NCI-H2029 treated with DMSO at 0.1 percent for 48 hours (cell line): ENCODE results near the gene LBH.

Experiments
- DNase-seq: peaks from one replicate; lab custom pipeline; 2025; lab: John Stamatoyannopoulos, UW

LBH gene

GRCh38 chr2:30231212-30231995, at the start of gene LBH:
Gene LBH (plus strand): TSS chr2:30231534. CDS start chr2:30231739, 205 bp downstream.
- DNase-seq, result peak; percentile 2

- DNase-seq, result no peak
Measured at GRCh38 chr2:30184035-30184434, 47.3 kb upstream of the LBH start.

DNA sequence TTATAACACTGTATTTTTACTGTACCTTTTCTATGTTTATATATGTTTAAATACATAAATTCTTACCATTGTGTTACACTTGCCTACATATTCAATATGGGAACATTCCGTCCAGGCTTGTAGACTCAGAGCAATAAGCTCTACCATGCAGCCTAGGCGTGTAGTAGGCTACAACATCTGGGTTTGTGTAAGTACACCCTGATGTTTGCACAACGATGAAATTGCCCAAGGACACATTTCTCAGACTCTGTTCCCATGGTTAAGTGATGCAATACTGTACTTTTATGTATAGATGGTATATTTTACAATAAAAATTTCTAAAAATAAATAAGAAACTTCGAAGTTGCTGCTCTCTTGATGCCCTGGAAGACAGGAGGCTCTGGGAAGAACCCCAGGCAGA, 46.2 kb upstream of the LBH start:
- no peak for DNase-seq

DNA sequence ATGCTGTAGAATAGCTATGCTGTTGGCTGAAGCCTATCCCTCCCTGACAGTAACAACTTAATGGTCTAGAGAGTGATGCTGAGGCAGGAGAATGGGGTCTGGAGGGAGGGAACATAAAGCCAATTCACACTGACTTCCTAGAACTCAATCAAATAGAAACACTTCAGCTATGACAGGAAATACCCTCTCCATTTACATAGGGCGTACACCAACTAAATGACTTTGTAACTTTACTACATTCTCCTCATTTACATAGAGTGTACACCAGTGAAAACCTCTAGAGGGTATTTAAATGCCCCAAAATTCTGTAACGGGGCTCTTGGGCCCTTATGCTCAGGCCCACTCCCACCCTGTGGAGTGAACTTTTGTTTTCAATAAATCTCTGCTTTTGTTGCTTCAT, 43.0 kb upstream of the LBH start:
- no peak for DNase-seq

GRCh38 chr2:30190637-30191036, 40.7 kb upstream of the LBH start:
- no peak for DNase-seq

DNA sequence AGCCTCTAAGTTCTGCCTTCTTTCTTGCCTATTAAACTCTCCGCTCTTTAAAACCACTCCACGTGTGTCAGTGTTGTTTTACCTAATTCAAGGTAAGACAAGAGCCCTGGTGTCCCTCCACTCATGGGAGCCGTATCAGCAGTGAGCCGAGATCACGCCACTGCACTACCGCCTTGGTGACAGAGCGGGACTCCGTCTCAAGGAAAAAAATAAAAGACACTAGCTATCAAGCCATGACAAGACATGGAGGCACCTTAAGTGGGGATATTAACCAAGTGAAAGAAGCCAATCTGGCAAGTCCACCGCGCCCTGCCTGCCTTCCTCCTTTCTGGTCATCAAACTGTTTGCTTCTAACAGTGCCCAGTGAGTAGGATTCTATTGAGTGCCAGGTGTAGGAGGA, 40.2 kb upstream of the LBH start:
- DNase-seq, result no peak

GRCh38 chr2:30191819-30192271, 39.5 kb upstream of the LBH start:
- no peak for DNase-seq

- no peak for DNase-seq
Measured at GRCh38 chr2:30192314-30192713, 39.0 kb upstream of the LBH start.

DNA sequence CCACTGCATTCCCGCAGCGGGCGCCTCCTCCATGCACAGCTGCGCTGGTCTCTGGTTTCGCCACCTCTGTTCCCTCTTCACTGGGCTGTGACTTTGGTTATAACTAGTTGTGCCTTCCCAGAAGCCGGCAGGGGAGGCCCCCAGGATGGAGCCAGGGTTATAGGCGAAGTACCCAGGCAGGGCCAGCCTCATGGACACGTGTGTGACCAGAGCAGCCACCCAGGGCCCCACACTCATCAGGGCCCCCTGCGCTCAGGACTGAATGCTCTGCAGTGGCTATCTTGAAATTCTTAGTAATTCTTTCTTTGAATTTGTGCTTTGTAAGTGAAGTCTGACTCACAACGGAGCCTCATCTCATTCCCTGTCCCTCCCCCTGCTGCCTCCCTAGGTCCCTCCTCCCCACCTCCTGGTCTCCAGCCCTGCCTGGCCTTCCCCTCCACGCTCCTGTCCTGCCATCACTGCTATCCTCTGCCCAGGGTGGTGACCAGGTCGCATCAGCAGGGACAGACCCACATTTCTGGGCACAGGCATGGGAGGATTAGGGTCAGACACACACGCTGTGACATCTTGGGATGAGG, 38.1 kb upstream of the LBH start:
- no peak for DNase-seq

DNA sequence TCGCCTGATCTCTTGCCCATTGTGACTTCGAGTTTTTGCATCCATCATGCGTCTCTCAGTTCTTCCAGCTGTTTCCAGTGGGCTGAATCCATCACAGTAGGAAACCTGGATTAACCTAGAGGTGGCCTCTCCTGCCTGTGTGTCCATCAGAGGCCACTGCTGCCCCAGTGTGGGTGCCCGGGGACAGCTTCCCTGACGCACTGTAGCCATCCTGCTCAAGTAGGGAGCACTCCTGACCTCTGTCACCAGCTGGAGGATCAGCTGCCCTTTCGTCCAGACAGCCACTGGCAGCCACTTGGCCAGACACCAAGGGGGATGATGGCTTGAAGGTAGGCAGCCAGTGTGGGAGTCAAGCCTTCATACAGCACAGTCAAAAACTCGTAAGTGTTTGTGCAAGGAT, 36.9 kb upstream of the LBH start:
- no peak for DNase-seq

GRCh38 chr2:30195016-30195415, 36.3 kb upstream of the LBH start:
- no peak for DNase-seq

DNA sequence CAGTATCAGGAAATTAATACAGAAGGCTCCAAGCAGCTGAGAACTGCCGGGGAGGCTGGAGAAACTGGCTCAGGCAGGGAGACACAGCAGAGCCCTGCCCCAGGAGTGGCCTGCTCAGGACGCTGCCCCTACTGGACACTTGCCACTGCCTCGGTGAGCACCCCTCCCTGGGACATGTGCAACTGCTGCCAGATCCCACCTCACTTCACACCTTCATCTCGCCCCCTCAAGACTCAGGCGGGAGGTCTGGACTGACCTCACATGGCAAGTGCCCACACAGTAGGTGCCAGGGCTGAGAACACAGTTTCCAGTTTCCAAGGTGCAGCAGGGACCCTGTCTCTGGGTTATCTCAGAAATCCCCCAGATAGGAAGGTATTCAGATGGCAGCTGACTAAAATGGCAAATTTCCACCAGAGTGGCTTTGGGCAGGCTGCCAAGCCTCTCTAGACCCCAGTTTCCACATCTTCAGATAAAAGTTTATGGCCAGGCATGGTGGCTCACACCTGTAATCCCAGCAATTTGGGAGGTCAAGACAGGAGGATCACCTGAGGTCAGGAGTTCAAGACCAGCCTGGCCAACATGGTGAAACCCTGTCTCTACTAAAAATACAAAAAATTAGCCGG, 33.7 kb upstream of the LBH start:
- DNase-seq, result no peak

DNA sequence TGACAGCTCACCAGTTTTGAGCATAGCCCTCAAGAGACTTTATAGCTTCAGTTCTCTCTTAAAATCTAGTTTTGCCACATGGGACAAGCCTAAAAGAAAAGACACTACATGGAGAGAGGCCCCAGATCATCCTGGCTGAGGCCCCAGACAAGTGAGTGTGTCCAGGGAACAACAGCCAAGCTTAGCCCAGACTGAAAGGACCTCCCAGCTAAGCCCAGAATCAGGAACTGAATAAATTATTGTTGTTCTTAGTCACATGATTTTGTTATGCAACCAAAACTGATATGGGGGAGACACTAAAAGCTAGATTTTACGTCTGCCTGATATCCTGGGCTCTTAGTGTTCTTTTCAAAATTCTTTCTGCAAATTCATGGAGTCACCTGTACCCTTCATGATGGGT, 29.3 kb upstream of the LBH start:
- no peak for DNase-seq

DNA sequence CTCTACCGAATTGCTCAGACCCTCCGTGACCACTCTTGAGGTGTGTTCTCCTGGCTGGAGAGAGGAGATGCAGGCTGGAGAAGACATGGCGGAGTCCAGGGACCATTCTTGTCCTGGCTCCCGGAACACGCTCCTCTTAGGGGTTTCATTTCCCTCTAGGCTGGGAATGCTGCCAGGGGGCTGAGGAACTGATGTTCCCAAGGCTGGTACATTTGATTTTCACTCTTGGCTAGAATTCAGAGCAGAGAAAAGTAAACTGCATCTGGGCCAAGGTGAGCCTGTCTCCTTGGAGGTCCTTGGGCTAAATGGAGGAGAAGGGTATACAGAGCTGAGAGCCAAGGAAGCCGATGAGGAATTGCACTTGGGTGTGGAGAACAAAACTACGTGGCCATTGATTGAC, 28.2 kb upstream of the LBH start:
- DNase-seq, result no peak

DNA sequence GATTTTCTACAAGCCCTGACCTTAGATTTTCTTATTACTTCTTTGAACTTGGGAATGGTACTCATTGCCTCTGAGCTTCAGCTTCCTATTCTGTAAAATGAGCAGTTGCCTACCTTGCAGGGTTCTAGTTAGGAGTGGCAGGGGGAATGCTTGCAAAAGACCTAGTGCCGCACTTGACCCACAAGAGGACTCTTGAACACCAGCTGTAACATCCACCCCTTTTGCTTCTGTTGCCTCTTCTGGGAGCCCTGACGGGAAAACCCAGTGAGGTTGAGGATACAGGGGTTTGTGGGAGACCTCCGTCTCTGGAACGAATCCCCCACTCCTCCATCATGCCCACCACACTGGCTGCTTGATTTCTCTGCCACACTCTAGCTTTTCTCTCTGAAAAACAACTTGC, 27.1 kb upstream of the LBH start:
- no peak for DNase-seq

DNA sequence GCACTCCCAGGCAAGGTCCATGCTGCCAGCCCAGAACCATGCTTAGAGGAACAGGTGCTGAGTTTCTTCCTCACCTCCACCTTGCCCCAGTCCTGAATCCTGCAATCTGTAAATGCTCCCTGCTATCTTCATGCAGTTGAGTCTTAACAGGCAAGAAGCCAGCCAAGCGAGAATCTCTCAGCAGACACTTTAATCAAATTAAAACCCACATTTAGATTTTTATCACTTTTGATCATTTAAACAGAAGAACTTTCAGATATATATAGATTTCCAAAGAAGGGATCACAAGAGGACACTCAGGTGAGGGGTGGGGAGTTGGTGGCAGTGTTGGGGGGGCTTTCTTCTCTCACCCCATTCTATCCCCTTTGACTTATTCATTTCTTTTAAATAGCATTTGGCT, 25.9 kb upstream of the LBH start:
- no peak for DNase-seq

- no peak for DNase-seq
Measured at GRCh38 chr2:30206461-30207430, 24.6 kb upstream of the LBH start.

DNA sequence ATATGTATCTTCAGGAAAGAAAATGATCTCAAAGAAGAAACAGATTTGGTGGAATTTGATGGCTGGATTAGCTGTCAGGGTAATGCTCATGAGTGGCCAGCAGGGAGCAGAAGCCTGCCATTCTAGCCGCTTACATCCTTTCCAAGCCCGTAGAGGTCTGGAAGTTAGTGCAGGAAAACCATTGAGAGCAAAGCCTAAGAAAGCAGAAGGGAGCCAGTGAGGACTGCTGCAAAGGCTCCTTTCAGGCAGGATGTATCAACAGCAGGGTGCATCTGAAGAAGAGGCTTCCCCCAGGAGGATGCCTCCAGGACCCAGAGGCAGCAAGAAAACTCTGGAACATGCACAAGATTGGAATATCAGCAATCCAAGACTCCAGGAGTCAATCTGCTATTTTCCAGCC, 22.9 kb upstream of the LBH start:
- DNase-seq, result peak; percentile 35

GRCh38 chr2:30209227-30209626, 22.1 kb upstream of the LBH start:
- no peak for DNase-seq

DNA sequence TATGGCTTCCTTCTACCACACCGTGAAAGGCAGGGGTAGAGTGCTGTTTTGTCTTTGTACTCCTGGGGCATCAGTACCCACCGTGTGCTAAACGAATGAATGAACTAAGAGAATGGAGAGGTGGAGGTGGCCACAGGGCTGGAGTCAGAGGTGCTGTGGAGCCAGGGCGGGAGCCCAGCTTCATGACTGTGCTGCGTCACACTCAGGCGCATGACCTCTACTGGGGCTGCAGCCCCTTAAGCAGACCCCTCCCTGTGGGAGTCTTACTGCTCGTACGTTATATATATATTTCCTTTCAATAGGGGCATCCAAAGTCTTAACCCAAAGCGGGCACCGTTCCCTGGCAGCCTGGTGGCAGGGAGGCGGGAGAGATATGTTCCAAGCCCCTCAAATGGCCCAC, 18.0 kb upstream of the LBH start:
- DNase-seq, result no peak

- no peak for DNase-seq
Measured at GRCh38 chr2:30213907-30214463, 17.3 kb upstream of the LBH start.

GRCh38 chr2:30216157-30216556, 15.2 kb upstream of the LBH start:
- peak; percentile 43 for DNase-seq
